Common myeloid progenitor, CD34-positive (primary cell): Measurements from ENCODE around the gene TMEFF1.

Experiments used
- CTCF ChIA-PET: fragments of 350-600 bp; sonication (Branson Sonifier 250); formaldehyde crosslinking; loops from one replicate; lab custom pipeline; 2021; ENCODE audit warnings: antibody characterized with exemption; lab: Charles Lee
- POLR2A ChIA-PET: fragments of 350-600 bp; sonication (Branson Sonifier 250); formaldehyde crosslinking; loops from one replicate; lab custom pipeline; 2021; ENCODE audit warnings: antibody characterized with exemption; lab: Charles Lee
- DNase-seq, 3 donors: peaks; one replicate each; pipeline versions ENCODE4 v3.0.0 to v3.0.0-alpha.2; 2013
- H3K27ac ChIP-seq, 2 experiments: 1 replicate in 1 of 2; 2 replicates in 1 of 2; pipeline ENCODE4 v1.7.0; 2013; ENCODE audit warnings: inconsistent platforms in 2 of 2, low read length in 2 of 2, mild to moderate bottlenecking in 2 of 2, low read depth in 1 of 2, moderate library complexity in 1 of 2; ENCODE audit not compliant: severe bottlenecking in 2 of 2, insufficient read depth in 1 of 2, poor library complexity in 1 of 2
- H3K27me3 ChIP-seq, 5 experiments: replicated peaks in 2 of 5; 1 replicate in 3 of 5; 2 replicates in 2 of 5; pipeline versions ENCODE4 v1.6.1 to v1.7.0; 2013; ENCODE audit warnings: low read length in 4 of 5, mild to moderate bottlenecking in 2 of 5, moderate library complexity in 2 of 5, inconsistent platforms in 1 of 5; ENCODE audit not compliant: insufficient read depth in 5 of 5, control insufficient read depth in 4 of 5
- H3K36me3 ChIP-seq, 4 experiments: 1 replicate in 2 of 4; 2 replicates in 2 of 4; pipeline versions ENCODE4 v1.6.1 to v1.7.0; 2013; ENCODE audit warnings: low read length in 3 of 4, control low read depth in 1 of 4, mild to moderate bottlenecking in 1 of 4; ENCODE audit not compliant: control insufficient read depth in 4 of 4, insufficient read depth in 4 of 4
- H3K4me1 ChIP-seq, 4 experiments: 1 replicate in 3 of 4; 2 replicates in 1 of 4; pipeline versions ENCODE4 v1.6.1 to v1.7.1; 2013; ENCODE audit warnings: low read length in 3 of 4, mild to moderate bottlenecking in 3 of 4, control low read depth in 1 of 4, inconsistent platforms in 1 of 4, moderate library complexity in 1 of 4; ENCODE audit not compliant: control insufficient read depth in 4 of 4, insufficient read depth in 4 of 4; ENCODE audit errors: control extremely low read depth in 1 of 4
- H3K4me3 ChIP-seq, 7 experiments: 1 replicate in 4 of 7; 2 replicates in 3 of 7; pipeline versions ENCODE4 v1.5.1 to v1.7.0; 2013; ENCODE audit warnings: mild to moderate bottlenecking in 7 of 7, low read length in 6 of 7, moderate library complexity in 6 of 7, inconsistent platforms in 2 of 7, low read depth in 2 of 7, control low read depth in 1 of 7; ENCODE audit not compliant: insufficient read depth in 4 of 7, control insufficient read depth in 1 of 7; ENCODE audit errors: extremely low read depth in 1 of 7
- H3K9me3 ChIP-seq, 5 experiments: 1 replicate in 4 of 5; 2 replicates in 1 of 5; pipeline versions ENCODE4 v1.6.1 to v1.7.1; 2013; ENCODE audit warnings: low read length in 4 of 5, mild to moderate bottlenecking in 2 of 5, inconsistent platforms in 1 of 5, low read depth in 1 of 5, moderate library complexity in 1 of 5; ENCODE audit not compliant: control insufficient read depth in 4 of 5, insufficient read depth in 2 of 5; ENCODE audit errors: control extremely low read depth in 1 of 5
- WGBS: methylation state at CpG from one replicate; pipeline ENCODE4 v1.1.5; 2013; ENCODE audit not compliant: insufficient coverage; 5-methylcytosine and 5-hydroxymethylcytosine counted together

The TMEFF1 gene

GRCh38 chr9:100587375-100587774, 114.4 kb downstream of the TMEFF1 start:
- CTCF ChIA-PET: interaction anchor here (1.8 to 2.3 kb wide), 2 partner anchors 9 to 14 kb away, joined by 6 read pairs; no protein-coding TSS in a partner anchor

DNA sequence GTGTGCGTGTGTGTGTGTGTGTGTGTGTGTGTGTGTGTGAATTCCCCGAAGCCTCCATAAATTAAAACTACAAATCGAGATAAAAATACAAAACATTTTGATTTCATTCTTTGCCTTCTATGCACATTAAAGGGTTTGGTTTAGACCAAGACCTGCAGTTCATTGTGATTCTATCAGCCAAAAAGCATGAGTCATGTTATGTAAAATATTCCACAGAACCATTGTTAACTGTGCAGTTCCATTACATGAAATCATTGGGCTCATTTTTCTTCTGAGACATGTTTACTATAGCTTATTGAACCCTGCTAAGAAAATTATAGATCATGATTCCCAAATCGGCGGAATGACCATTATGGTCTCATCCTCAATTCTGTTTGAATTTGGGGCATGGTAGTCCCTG, 116.6 kb downstream of the TMEFF1 start:
- ChIA-PET CTCF (interaction anchor here (1.4 to 3.6 kb wide), 2 partner anchors 11 to 12 kb away, joined by 3 to 12 read pairs; partner anchors contain the start of gene CAVIN4), POLR2A (no interaction called here)
- no peak overlapping the region for H3K4me3 ChIP-seq
- no peaks in the 10 kb centered on the region for H3K4me1 ChIP-seq
- no peak overlapping the region for H3K27ac ChIP-seq
- no peaks in the 10 kb centered on the region for H3K36me3 ChIP-seq
- no CpG with 5 or more reads among the region's 5 CpGs for WGBS
- H3K27me3 ChIP-seq: no peaks in the 10 kb centered on the region
- DNase-seq: no peak
- H3K9me3 ChIP-seq: no peaks in the 10 kb centered on the region

More at GRCh38 chr9:100587375-100587774, 114.4 kb downstream of the TMEFF1 start:
- H3K27ac ChIP-seq: no peak overlapping the region
- WGBS: 94% methylated on average over 7 of the region's 9 CpGs
- H3K4me3 ChIP-seq: no peak overlapping the region
- DNase-seq: no peak
- H3K27me3 ChIP-seq: no peaks in the 10 kb centered on the region
- POLR2A ChIA-PET: interaction anchor here (0.8 kb wide), 1 partner anchor 308 kb away, joined by 3 read pairs; no protein-coding TSS in a partner anchor
- no peaks in the 10 kb centered on the region for H3K36me3 ChIP-seq
- H3K9me3 ChIP-seq: no peaks in the 10 kb centered on the region
- H3K4me1 ChIP-seq: no peaks in the 10 kb centered on the region

- WGBS: 100% methylated on average over 1 of the region's 2 CpGs
- ChIA-PET POLR2A (no interaction called here), CTCF (interaction anchor here (1.4 to 3.6 kb wide), 3 partner anchors 11 to 1427 kb away, joined by 3 to 12 read pairs (median 5); partner anchors contain the start of gene CAVIN4)
- DNase-seq: no peak
- no peak overlapping the region for H3K27ac ChIP-seq
- H3K36me3 ChIP-seq: no peaks in the 10 kb centered on the region
- no peak overlapping the region for H3K4me3 ChIP-seq
- no peaks in the 10 kb centered on the region for H3K27me3 ChIP-seq
- no peaks in the 10 kb centered on the region for H3K4me1 ChIP-seq
- H3K9me3 ChIP-seq: no peaks in the 10 kb centered on the region
Measured at GRCh38 chr9:100590481-100590880, 117.5 kb downstream of the TMEFF1 start.

DNA sequence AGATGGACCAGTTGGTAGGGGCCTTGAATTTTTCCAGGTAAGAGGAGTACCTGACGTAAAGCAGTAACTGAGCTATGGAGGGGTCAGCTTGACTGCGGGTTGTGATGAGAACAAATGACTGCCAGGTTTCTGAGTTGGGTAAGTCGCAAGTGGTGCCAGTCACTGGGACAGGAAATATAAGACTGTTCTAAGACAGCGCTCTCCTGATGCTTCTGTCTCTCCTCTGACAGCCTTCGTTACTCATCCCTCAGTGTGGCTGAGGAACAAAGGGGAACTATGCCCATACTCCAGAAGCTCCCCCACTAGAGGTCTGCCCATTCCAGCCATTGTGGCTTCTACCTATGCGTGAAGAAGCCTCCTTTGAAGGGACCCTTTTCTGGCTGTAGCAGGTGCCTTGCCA, 118.2 kb downstream of the TMEFF1 start:
- no peak for DNase-seq
- Histone ChIP-seq H3K27ac (no peak overlapping the region), H3K4me1 (no peaks in the 10 kb centered on the region), H3K36me3 (no peaks in the 10 kb centered on the region), H3K27me3 (no peaks in the 10 kb centered on the region), H3K4me3 (no peak overlapping the region), H3K9me3 (no peaks in the 10 kb centered on the region)
- CTCF ChIA-PET: interaction anchor here (1.4 to 3.6 kb wide), 3 partner anchors 10 to 1428 kb away, joined by 3 to 12 read pairs (median 5); partner anchors contain the start of gene CAVIN4
- POLR2A ChIA-PET: no interaction called here
- WGBS: 100% methylated on average over 5 of the region's 6 CpGs

DNA sequence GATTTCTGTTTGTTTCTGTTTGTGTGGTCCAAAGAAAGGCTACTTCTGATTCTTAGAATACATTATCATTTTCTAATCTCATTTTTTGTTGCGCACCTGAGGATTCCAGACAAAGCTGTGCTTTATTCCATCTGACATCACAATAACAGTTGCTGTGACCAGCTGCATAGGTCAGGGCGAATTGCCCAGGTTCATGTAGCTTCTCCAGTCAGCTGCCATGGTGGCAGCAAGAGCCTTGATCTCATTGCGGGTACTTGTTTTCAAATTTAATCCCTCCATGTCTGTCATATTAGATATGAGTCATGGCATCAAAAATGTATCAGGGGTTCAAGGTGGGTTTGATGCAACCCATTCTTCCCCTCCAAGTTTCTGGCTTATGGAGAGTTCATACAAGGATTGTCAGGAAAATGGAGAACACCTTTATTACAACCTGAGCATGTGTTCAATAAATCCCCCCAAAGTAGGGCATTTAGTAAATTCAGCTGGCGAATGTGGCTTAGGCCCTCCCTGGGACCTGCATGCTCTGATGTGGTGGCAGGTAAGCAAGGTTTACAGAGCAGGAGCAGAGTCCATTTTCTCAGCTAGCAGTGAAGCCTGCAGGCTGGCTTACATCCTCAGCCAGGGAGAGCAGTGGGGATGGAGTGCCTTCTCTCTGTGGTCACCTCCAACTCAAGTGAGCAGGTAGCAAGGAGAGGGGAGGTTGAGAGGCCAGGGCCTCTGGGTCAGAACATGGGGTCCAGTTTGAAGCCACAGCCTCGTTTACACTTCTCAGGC, 118.9 kb downstream of the TMEFF1 start:
- ChIA-PET POLR2A (no interaction called here), CTCF (interaction anchor here (0.7 to 3.6 kb wide), 3 partner anchors 10 to 1428 kb away, joined by 3 to 12 read pairs (median 5); no protein-coding TSS in a partner anchor)

DNA sequence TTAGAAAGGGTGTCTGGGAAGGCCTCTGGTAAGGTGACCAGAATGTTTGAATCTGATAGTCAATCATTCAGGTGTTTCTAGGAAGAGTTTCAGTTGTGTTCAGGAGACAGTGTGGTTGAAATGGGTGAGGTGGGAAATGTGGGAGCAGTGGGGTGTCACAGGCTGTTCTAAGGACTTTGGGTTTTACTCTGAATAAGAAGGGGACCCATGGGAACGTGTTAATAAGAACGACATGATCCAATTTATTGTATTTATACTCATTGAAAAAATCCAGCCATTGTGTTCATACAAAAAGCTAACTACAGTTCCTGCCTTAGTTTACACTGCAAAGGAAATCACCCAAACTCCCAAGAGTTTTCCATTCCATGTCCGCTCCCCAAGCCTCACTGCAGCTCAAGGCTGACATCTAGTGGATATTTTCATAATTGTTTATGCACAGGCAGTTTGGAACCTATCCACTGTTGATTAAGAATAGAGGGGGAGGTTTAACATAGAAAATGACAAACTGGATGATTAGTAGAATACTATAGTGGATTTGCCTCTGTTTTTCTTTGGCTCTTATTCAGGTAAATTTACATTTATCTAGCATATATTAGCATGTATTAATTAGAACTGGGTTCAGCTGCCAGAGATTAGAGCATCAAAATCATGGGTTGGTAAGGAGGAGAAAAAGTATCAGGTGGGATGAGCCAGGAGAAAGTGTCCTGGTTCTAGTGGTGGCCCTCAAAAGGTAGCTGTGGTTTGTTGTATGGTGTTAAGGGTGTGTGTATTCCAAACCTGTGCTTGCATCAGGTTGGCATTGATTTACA, 122.6 kb downstream of the TMEFF1 start:
- 38% methylated on average over 3 of the region's 3 CpGs for WGBS
- peaks cover 0 to 13% (median 9%) of the 10 kb centered on the region in 4 experiments for H3K4me1 ChIP-seq
- ChIA-PET POLR2A (no interaction called here), CTCF (interaction anchor here (0.7 to 2.3 kb wide), 13 partner anchors 9 to 1433 kb away, joined by 3 to 8 read pairs (median 3); no protein-coding TSS in a partner anchor)
- DNase-seq: peak; percentile 29 to 46 (median 30)
- no peaks in the 10 kb centered on the region for H3K36me3 ChIP-seq
- H3K4me3 ChIP-seq: no peak overlapping the region
- H3K9me3 ChIP-seq: no peaks in the 10 kb centered on the region
- peaks cover 0 to 5% (median 2%) of the 10 kb centered on the region in 5 experiments for H3K27me3 ChIP-seq
- no peak overlapping the region for H3K27ac ChIP-seq

More for the DNA sequence above, 118.9 kb downstream of the TMEFF1 start:
- Histone ChIP-seq H3K4me1 (no peaks in the 10 kb centered on the region), H3K27ac (no peak overlapping the region), H3K9me3 (no peaks in the 10 kb centered on the region), H3K27me3 (no peaks in the 10 kb centered on the region), H3K4me3 (no peak overlapping the region), H3K36me3 (no peaks in the 10 kb centered on the region)
- 97% methylated on average over 5 of the region's 5 CpGs for WGBS
- no peak for DNase-seq
